Right lobe of liver (tissue), 4 donors: ENCODE measurements around the gene NUP42.

ENCODE experiments used
- CTCF ChIP-seq, 4 donors: fragments of 200-600 bp in 3 of 4; fragments of 450-650 bp in 1 of 4; IDR thresholded peaks; one replicate each; pipeline versions ENCODE4 v1.5.1 to v1.8.0; 2016 to 2022; ENCODE audit warnings: antibody characterized with exemption in 4 of 4, mild to moderate bottlenecking in 2 of 4
- POLR2A ChIP-seq: fragments of 450-650 bp; IDR thresholded peaks from one replicate; pipeline ENCODE4 v1.6.1; 2017; ENCODE audit warnings: antibody characterized with exemption, mild to moderate bottlenecking
- donor health status: DM: no; HTN: no; CAD: no.
- donor health status: DM: no; HTN: no; CAD: no.
- donor health status: DM: no; HTN: yes; CAD: no.

GRCh38 chr7:23185980-23186379 is 4.1 kb downstream of the NUP42 start:
- TF ChIP-seq POLR2A (no peak), CTCF (IDR thresholded peaks at IDR 0.05) (no peak)
